ENCODE measurements around the gene TRAF3IP1. TPM values are rescaled to one million over a fixed set of nuclear protein-coding genes. Genes with fewer than 3 reads are reported as not detected.
"Not testable (repeated sequence)": the region's sequence is repeated elsewhere in the genome, so short reads cannot be mapped to it uniquely, and the experiment has no call there.

The TRAF3IP1 gene
- polyA plus RNA-seq, 1 donor from 2014 or later: 6.6 TPM

DNA sequence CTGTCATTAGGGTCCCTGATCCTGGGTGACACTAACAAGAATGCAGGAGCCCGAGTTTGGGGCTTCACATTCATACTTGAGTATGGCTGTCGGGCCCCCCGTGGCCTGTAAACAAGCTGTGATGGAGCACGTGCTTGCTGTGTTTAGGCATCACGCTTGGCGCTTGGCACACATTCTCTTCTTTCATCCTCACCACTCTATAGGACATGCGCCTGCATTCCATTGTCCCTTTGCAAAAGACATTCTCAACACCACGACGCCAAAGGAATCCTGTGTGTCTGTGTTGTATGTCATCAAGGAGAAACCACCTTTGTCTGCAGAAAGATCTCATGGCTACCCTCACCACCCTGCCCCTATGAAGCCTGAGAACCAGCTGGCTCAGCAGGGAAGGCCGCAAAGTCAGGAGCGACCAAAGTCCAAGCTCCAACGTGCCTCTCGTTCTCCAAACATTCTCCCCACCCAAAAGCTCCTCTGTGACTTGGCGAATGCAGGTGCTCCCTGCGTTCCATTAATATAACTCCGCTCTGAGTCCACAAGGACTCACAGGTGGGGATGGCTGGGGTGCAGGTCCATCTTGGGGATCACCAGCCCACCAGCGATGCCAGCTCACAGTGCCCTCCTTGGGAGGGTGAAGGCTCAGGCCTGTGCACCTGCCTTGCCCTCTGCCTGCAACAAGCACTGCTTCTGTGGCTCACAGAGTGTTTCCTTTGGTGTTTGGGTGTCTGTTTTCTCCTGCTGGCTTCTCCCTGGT is 25.8 kb upstream of the TRAF3IP1 start:
- Mint-ChIP-seq H3K27me3 (peaks cover 3% of the 10 kb centered on the region), H3K4me1 (peaks cover under 1 to 8% (median 4%) of the 10 kb centered on the region in 3 donors), H3K4me3 (peak overlapping the region in 1 of 4 donors; percentile 43), H3K36me3 (no peaks in the 10 kb centered on the region), H3K27ac (peak overlapping the region in 1 of 3 donors; percentile 7), H3K9me3 (no peaks in the 10 kb centered on the region)

DNA sequence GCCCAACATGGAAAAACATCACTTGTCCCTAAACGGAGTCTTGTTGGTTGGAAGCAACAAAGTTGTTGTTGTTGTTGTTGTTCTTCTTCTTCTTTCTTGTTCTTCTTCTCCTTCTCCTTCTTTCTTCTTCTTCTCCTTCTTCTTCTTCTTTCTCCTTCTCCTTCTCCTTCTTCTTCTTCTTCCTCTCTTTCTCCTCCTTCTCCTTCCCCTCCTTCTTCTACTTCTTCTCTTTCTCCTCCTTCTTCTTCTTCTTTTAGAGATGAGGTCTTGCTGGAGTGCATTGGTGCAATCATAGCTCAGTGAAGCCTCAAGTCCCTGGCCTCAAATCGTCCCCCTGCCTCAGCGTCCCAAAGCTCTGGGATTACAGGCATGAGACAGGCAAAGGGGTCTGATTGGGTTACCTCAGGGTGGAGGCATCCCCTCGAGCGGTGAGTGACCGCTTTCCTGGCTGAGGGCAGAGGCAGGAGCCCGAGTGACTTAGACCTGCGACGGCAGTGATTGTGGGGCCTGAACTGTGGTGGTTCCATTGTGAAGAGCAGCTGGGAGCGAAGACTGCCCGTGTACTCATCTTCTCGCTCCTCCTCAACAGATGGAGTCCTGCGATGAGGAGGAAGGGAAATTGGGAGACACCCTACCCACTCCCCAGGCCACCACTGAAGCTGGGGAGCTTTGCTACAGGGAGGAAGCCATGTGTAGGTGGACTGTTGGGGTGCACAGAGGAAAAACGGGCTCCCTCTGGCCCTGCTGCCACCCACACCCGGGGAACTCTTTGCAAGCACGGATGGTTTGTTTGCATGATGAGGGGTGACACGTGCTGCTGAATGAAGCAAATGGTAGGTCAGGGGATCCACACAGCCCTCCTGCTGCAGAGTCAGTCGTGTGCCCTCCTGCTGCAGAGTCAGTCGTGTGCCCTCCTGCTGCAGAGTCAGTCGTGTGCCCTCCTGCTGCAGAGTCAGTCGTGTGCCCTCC is 24.9 kb upstream of the TRAF3IP1 start:
- Mint-ChIP-seq H3K4me3 (peak overlapping the region in 1 of 4 donors; percentile 43), H3K27ac (no peak overlapping the region), H3K36me3 (no peaks in the 10 kb centered on the region), H3K27me3 (peaks cover 3% of the 10 kb centered on the region), H3K4me1 (peaks cover 0 to under 1% (median 0%) of the 10 kb centered on the region in 3 donors), H3K9me3 (no peaks in the 10 kb centered on the region)

DNA sequence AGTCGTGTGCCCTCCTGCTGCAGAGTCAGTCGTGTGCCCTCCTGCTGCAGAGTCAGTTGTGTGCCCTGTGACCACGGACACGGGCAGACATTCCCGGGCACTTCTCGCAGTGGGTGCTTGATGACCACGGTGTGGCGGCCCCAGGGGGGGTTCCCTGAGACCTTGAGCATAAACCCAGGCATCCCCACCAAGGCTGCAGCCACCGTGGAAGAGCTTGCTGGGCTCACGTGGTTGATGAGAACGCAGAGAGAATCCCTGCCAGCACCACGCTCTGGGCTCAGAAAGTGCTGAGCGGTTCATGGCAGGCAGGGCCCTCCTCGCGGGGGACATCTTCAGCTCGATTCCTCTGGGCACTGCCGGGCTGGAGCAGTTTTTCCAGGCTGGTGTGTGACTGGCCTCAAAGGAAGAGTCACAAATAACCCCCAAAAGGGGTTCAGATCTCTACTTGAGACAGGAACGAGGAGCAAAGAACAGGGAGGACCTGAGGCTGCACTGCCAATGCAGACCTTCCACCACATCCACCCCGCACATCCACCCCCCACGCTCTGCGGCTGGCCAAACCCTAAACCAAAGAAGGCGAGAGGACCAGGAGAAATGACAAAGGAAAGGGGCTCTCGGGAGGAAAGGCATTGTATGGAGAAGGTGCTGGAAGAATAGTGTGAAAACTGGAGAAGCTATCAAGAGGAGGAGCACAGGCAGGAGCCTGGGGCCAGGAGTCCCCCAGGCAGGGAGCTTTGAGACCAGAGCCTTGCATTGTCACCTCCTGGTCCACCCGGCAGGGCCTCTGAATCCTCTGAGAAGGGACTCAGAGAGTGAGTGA is 23.5 kb upstream of the TRAF3IP1 start:
- Mint-ChIP-seq H3K9me3 (no peaks in the 10 kb centered on the region), H3K36me3 (no peaks in the 10 kb centered on the region), H3K27me3 (peaks cover 3% of the 10 kb centered on the region), H3K4me3 (no peak overlapping the region), H3K4me1 (no peaks in the 10 kb centered on the region), H3K27ac (no peak overlapping the region)

DNA sequence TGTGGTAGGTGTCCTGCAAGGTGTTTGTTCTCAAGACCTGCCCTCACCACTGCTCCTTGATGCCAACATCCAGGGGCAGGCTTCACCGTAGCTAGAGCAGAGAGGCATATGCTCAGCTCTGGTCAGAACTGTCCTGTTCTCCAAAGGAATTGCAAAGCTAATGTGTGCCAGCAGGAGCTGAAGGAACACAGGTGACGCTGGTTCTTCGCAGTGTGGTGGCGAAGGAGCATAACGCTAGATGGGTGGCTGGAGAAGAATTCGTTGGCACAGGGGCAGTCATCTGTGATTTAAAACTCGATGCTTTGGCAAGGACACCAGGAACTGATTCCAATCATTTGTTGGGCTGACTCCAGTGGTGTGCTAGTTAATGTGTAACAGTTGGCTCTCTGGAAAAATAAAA is 20.5 kb upstream of the TRAF3IP1 start:
- no peak overlapping the region for H3K27ac Mint-ChIP-seq
- H3K9me3 Mint-ChIP-seq: no peaks in the 10 kb centered on the region
- H3K4me1 Mint-ChIP-seq: no peaks in the 10 kb centered on the region
- H3K4me3 Mint-ChIP-seq: no peak overlapping the region
- no peaks in the 10 kb centered on the region for H3K36me3 Mint-ChIP-seq
- H3K27me3 Mint-ChIP-seq: peaks cover 3% of the 10 kb centered on the region

DNA sequence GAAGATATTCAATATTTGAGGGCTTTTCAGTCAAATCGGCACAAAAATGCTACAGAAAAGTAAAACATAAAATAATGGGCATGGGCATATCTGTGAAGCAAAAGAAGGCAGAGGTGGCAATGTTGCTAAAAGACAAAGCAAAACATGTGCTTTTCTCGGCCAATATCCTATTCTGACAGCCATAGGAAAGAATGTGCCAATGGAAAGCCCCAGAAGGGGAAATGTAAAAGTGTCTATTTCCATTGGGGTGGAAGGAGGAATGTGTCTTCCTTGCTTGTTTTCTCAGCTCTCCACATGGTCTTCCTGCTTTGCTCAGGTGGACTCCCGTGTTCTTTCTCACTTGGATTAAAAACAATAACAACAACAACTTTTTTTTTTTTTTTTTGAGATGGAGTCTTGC is 18.2 kb upstream of the TRAF3IP1 start:
- Mint-ChIP-seq H3K27me3 (no peaks in the 10 kb centered on the region), H3K9me3 (no peaks in the 10 kb centered on the region), H3K4me3 (no peak overlapping the region), H3K4me1 (peaks cover 5 to 9% (median 7%) of the 10 kb centered on the region in 3 donors), H3K27ac (no peak overlapping the region), H3K36me3 (no peaks in the 10 kb centered on the region)

DNA sequence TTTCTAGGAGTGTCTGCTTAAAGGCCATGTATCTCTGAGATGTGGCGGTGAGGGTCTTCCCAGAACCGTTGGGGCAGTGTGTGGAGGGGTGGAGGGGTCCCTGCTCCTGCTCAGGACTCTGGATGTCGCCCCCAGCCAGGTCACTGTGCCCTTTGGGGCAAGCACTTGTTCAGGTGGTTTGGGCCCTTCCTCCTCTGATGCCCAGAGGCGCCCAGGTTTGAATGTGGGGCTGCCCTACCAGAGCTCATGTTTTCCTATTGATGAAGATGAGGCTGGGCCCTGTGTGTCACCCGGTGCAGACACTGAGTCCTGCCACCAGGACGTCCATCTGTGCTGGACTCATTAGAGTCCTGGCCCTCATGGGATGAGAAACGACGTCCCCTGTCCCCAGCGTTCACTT is 17.6 kb upstream of the TRAF3IP1 start:
- H3K9me3 Mint-ChIP-seq: no peaks in the 10 kb centered on the region
- no peak overlapping the region for H3K4me3 Mint-ChIP-seq
- peaks cover 5 to 9% (median 7%) of the 10 kb centered on the region in 3 donors for H3K4me1 Mint-ChIP-seq
- no peak overlapping the region for H3K27ac Mint-ChIP-seq
- H3K36me3 Mint-ChIP-seq: no peaks in the 10 kb centered on the region
- H3K27me3 Mint-ChIP-seq: no peaks in the 10 kb centered on the region

DNA sequence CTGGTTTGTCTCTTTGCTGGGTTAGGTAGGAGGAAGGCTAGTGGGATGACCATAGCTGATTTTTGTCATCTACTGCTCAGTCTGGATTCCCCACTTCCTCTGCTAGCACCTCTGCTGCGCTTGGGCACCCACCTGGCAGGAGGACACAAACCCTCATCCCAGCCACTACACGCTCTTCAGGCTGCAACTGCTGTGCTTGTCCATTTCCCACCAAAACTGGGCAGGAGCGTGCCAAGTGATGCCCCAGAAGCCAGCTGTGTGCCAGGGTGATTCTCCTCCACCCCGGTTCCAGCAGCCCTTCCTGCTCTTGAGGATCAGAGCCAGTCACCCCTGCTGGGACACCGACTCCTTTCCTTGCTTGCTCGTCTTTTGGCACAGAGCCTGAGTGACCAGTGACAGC is 16.2 kb upstream of the TRAF3IP1 start:
- Mint-ChIP-seq H3K4me3 (no peak overlapping the region), H3K36me3 (no peaks in the 10 kb centered on the region), H3K9me3 (no peaks in the 10 kb centered on the region), H3K4me1 (peaks cover 5 to 10% (median 7%) of the 10 kb centered on the region in 3 donors), H3K27me3 (peaks cover 10% of the 10 kb centered on the region), H3K27ac (no peak overlapping the region)

DNA sequence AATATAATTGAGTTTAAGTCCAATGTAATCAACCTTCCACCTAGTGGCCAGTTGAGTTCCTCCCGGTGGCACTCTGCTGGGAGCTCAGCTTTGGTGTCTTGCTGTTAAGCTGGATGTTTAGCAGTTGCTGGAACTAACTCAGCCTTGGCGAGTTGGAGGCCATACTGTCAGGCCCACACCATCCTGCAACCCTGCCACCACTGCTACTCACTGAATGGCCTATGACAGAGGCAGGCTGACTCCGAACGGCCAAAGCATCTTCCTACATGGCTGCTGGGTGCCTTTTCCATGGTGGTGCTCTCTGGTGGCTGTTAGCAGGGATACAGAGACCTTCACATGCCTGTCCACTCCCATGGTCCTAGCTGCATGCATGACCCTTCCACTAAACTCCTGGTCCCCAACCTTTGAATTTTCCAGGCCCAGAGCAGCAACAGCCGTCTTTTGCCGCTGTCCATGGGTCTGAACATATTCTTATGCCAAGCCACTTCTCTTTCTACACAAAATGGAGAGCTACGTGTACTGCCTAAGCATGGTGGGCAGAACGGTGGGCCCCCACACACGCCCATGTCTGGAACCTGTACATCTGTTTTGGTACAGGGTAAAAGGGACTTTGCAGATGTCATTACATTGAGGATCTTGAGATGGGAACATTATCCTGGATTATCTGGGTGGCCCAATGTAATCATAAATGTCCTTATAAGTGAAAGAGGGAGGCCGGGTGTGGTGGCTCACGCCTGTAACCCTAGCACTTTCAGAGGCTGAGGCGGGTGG is 15.0 kb upstream of the TRAF3IP1 start:
- Mint-ChIP-seq H3K27ac (peak overlapping the region in 1 of 3 donors; percentile 59), H3K4me3 (peak overlapping the region in 1 of 4 donors; percentile 54), H3K27me3 (peaks cover 10% of the 10 kb centered on the region), H3K4me1 (peaks cover 5 to 11% (median 7%) of the 10 kb centered on the region in 3 donors), H3K36me3 (no peaks in the 10 kb centered on the region), H3K9me3 (no peaks in the 10 kb centered on the region)

DNA sequence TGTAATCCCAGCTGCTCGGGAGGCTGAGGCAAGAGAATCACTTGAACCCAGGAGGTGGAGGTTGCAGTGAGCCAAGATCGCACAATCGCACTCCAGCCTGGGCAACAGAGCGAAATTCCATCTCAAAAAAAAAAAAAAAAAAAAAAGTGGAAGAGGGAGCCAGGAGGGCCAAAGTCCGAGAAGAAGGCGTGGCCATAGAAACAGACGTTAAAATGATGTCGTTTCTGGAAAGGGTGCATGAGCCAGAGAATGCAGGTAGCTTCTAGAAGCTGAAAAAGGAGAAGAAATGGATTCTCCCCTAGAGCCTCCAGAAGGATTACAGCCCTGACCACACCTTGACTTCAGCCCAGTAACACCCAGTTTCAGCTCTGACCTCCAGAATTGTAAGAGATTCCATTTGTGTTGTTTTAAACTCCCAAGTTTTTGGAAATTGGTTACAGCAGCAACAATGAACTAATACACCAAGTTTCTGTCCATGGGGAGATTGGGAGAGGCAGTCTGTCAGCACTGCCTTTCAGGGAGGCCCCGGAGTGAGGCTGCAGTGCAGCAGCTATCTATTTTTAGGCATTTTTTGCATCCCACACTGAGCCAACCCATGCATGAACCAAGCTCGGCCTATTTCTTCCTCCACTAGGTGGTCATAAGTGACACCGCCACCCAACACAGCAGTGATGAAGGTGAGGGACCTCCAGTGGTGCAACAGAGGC is 14.2 kb upstream of the TRAF3IP1 start:
- Mint-ChIP-seq H3K27ac (peak overlapping the region in 1 of 3 donors; percentile 59), H3K27me3 (peaks cover 14% of the 10 kb centered on the region), H3K9me3 (no peaks in the 10 kb centered on the region), H3K4me1 (peaks cover 5 to 11% (median 7%) of the 10 kb centered on the region in 3 donors), H3K36me3 (no peaks in the 10 kb centered on the region), H3K4me3 (peak overlapping the region in 1 of 4 donors; percentile 67)

DNA sequence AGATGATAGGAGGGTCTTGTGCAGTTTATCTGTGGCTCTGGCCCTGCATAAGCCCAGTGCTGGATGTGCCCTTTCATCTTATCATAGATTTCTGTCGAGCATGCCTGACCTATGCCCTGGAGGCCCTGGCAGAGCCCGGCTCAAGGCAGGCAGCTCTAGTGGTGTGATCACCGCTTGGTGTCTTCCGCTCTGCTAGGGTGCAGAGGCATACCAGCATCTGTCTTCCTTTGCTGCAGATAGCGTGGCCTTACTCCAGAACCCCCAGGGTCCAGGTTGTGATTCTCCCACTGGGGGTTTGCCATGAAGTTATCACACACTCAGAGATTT is 13.7 kb upstream of the TRAF3IP1 start:
- H3K27ac Mint-ChIP-seq: no peak overlapping the region
- H3K4me3 Mint-ChIP-seq: peak overlapping the region in 1 of 4 donors; percentile 67
- H3K9me3 Mint-ChIP-seq: no peaks in the 10 kb centered on the region
- H3K4me1 Mint-ChIP-seq: peaks cover 5 to 11% (median 7%) of the 10 kb centered on the region in 3 donors
- H3K36me3 Mint-ChIP-seq: no peaks in the 10 kb centered on the region
- H3K27me3 Mint-ChIP-seq: peaks cover 14% of the 10 kb centered on the region

DNA sequence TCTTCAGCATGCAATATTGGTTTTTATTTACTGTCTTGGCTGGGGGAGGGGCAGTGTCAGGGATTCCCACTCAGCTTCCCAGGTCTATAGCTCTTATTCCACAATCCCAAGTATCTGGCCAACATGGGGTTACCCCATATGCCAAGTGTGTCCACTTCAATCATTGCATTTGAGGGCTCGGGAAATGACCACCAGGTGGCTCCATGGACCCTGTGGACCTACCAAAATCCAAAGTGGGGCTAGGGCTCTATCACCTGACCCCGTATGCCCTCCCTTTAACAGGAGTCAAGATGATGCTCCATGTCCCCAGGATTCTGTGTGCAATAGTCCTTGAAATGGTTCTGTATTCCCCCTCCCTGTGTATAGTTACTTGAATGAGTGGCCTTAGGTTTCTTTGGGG is 12.1 kb upstream of the TRAF3IP1 start:
- Mint-ChIP-seq H3K27me3 (peaks cover 14% of the 10 kb centered on the region), H3K36me3 (no peaks in the 10 kb centered on the region), H3K9me3 (no peaks in the 10 kb centered on the region), H3K4me1 (peaks cover 5 to 11% (median 7%) of the 10 kb centered on the region in 3 donors), H3K27ac (peak overlapping the region in 1 of 3 donors; percentile 59), H3K4me3 (no peak overlapping the region)

DNA sequence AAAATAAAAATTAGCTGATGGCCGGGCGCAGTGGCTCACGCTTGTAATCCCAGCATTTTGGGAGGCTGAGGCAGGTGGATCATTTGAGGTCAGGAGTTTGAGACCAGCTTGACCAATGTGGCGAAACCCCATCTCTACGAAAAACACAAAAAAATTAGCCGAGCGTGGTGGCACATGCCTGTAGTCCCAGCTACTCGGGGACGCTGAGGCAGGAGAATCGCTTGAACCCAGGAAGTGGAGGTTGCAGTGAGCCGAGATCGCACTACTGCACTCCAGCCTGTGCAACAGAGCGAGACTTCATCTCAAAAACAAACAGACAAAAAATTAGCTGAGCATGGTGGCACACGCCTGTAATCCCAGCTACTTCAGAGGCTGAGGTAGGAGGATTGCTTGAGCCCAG is 9.6 kb upstream of the TRAF3IP1 start:
- H3K36me3 Mint-ChIP-seq, H3K4me3 Mint-ChIP-seq, H3K27ac Mint-ChIP-seq, H3K9me3 Mint-ChIP-seq: not testable (repeated sequence)
- peaks cover 5 to 11% (median 7%) of the 10 kb centered on the region in 3 donors for H3K4me1 Mint-ChIP-seq
- H3K27me3 Mint-ChIP-seq: peaks cover 17% of the 10 kb centered on the region

DNA sequence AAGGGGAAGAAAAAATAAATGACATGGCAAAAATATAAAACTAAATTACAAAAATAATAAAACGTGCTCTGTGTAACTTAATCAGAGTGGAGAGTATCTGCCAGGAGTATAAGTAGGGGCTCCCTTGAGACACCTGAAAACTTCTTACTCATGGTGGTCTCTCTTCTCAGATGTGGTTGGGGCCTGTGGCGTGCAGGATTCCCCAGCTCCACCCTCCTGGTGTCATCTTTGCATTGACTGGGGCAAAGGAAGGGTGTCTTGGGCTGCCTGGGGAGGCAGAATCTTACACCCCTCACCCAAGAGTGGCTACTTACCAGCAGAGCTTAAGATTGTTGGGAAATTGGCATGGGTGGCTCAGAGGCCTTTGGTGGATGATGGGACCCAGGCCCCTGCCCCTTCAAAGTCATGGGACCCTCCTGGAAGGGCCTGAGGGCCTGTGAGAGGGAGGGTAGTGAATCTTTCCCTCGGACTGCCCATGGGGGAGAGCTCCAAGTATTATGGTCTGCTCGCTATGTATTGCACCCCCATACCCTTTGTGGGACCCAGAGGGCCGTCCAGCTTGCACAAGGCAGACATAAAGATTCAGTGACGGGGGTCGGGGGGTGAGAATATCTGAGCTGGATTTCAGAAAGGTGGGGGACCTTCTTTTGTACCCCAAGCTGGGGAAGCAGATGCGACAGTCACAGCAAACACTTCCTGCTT is 6.9 kb upstream of the TRAF3IP1 start:
- Mint-ChIP-seq H3K9me3 (no peaks in the 10 kb centered on the region), H3K4me3 (no peak overlapping the region), H3K27me3 (peaks cover 19% of the 10 kb centered on the region), H3K36me3 (no peaks in the 10 kb centered on the region), H3K27ac (no peak overlapping the region), H3K4me1 (peaks cover 0 to 4% (median 0%) of the 10 kb centered on the region in 3 donors)
